Stimulated activated CD8-positive, alpha-beta memory T cell treated with anti-CD3 and anti-CD28 coated beads, Interleukin-15, amount 100 ng/mL, for 48 hours (primary cell): ENCODE results near the gene CAMK2B.

Source experiments
- DNase-seq, 2 donors: peaks; one replicate each; pipeline ENCODE4 v3.0.0-alpha.2; 2020; ENCODE audit warnings: low read depth in 2 of 2

CAMK2B gene

DNA sequence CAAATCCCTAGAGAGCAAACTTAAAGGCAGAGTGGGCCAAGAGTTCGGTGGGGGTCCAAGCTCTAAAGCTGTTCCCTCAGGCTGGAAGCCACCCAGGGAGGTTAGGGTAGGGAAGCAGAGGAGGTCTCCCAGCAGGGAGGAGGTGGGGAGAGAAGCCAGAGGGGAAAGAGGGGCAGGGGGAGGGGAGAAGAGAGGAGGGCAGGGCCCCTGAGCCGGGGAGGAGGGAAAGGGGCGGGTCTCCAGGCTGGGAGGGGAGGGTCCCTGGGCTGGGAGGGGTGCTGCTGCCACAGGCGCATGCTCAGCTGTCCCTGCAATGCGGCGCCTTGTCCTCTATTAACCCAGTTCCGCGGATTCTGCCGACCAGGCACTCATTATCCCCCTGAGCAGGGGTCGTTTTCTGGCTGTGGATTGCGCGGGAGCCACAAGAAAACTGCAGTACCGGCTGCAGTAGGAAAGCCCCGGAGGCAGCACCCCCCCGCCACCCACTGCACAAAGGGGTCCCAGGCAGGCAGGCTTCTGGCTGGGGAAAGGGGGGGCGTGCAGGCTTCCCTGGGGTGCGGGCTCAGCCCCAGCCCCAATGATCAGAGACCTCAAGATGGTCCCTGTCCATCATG, 49.3 kb downstream of the CAMK2B start:
- DNase-seq, result no peak

DNA sequence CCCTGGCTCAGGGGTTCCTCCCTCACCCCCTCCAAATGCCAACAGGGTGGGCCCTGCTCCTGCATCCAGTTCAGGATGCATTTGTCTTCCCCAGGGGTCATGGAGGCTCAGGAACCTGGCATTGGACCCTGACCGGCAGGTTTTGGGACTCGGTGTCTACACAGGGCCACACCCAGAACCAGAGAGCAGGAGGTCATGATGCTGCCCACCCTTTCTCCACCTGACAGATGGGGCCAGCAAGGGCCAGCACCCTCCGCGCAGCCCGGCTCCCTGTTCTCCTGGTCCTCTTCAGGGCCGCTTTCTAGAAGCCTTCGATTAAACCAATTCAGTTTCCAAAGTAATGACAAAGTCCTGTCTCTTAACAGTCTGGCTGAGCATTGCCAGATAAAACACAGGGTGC, 50.2 kb downstream of the CAMK2B start:
- no peak for DNase-seq

DNA sequence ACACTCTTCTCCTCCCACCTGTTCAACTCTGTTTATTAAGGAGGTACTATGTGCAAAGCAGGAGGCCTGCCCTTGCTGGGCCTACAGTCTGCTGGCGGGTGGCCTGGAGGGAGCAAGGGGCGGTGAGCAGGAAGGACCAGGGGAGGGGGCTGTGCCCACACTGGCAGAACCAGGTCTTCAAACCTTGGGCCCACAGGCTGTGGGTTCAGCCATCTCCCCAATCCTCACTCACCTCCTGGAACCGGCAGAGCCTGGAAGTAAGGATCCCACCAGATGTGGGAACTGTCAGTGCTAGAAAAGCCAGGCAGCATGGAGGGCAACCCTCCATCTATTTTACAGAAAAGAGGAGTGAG, 50.8 kb downstream of the CAMK2B start:
- no peak for DNase-seq

DNA sequence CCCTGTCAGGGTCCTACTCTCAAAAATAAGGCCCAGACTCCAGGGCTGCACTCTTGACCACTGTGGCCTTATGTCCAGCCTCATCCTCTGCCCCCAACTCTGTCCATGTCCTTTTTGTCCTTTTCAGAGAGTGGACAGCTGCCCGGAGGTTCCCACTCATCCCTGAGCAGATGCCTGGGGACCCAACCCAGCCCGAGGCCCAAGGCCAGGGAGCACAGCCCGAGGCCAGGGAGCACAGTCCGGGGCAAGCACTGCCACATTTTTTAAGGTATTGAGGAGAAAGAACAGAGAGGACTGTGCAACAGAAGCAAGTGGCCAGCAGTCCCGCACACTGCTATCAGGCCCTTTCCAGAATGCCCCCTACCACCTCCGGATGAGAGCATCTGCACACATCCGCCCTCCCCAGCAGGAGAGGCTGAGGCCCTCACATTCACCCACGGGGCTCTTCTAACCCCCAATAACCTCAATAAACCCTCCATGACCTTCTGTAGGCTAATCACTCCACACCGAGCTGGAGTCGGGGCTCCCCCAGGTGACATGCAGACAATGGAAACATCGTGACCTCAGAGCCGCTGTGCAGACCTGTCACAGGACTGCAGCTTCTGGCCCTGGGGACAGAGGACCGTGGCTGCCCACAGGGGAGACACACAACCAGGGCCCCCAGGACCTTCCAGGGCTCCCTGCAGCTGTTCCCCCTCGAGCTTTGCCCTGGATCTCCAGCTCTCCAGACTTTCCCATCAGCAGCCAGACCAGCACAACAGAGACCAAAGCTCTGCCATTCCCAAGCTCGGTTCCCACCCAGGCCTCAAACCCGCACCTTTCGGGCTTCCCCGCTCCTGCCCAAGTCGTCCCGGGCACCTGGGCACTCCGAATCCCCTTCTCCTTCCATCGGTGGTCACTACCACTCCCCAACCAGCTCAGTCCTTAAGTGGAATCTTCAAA, 51.4 kb downstream of the CAMK2B start:
- no peak for DNase-seq

DNA sequence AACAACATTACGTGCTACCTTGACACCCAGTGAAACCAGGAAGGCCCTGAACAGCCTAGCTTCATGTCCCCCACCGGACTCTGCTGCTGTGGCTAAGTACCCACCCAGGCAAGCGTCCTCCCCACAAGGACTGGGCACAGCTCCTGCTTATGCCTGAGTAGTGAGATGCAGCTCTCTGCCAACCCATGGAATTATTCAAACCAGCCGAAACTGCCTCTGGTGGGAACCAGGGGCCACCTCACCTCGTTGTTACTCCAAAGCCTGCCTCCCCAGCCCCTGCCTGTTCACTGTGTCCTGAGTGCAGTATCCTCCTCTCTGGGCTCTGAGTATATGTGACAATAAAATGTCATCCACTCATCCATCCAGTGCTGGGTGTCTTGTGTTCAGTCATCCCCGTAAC, 52.4 kb downstream of the CAMK2B start:
- no peak for DNase-seq

DNA sequence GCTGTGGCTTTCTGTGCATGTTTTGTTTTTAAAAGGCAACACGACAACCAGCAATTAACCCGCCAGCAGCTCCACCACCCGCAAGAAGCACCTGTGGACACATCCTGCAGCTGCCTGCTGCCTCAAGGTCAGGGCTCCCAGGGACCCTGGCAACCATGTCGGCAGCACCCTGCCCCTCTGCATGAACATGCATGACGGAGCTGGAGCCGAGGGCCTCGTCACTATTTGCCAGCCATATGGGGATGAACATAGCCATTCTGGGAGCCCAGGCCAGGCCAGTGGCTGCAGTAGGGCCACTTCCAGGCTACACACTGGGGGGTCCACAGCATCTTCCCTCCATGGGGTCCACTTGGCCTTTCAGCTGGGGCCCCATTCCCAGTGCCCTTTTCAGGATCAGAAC, 52.9 kb downstream of the CAMK2B start:
- no peak for DNase-seq

DNA sequence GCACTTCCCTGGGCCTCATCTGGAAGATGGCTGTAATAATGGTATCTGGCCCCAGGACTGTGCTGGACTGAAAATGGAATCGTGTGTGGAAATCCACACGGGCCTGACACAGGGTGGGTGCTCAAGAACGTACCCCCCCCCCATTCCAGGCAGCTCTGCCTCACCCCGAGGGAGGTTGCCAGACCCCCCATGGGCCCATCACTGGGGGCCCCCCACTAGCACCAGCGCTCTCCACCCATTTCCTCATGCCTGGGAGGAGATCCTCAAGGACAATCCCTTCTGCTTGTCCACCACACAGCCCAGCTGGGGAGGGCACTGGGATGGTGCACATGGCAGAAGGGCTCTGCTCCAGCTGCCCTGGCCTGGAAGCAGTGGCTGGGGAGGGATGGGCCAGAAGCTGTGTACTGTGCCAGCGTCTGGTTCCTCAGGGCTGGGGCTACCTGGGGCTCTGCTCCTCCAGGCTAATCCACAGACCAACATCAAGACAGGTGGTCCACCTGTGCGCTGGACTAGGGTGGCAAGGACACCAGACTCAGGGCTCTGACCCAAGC, 55.4 kb downstream of the CAMK2B start:
- no peak for DNase-seq

DNA sequence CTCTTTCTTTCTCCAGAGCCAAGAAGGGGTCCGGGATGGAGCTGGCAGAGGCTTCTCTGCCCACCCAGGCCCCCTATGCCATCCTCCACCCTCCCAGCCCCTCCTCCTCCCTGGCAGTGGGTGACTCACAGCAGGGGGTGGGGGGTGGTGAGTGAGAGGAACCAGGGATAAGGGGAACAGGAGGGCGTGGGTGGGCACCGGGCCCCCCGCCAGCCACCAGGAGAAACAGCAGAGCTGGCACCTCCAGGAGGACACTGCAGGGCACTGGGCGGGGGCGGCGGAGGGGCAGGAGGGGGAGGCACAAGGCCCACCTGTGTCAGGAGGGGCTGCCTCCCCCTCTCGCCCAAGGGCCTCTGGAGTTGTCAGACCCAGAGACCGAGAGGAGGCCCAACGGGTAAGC, 56.0 kb downstream of the CAMK2B start:
- no peak for DNase-seq

DNA sequence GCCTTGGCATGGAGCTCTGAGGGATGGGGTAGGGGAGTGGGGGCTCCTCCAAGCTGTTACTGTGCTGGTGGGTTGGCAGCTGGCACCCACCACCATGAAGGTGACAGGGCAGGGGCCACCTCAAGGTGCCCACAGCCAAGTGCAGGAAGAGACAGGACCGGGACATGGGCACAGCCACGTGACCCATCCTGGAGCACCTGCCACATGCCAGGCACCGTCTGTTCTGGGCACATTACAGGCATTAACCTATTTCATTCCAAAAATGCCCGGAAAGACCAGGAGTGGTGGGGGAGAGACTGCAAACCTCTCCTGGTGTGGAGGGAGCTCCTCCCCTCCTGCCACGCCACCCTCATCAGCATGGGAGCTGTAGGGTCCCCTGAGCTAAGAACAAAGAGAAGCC, 56.7 kb downstream of the CAMK2B start:
- DNase-seq, result no peak

DNA sequence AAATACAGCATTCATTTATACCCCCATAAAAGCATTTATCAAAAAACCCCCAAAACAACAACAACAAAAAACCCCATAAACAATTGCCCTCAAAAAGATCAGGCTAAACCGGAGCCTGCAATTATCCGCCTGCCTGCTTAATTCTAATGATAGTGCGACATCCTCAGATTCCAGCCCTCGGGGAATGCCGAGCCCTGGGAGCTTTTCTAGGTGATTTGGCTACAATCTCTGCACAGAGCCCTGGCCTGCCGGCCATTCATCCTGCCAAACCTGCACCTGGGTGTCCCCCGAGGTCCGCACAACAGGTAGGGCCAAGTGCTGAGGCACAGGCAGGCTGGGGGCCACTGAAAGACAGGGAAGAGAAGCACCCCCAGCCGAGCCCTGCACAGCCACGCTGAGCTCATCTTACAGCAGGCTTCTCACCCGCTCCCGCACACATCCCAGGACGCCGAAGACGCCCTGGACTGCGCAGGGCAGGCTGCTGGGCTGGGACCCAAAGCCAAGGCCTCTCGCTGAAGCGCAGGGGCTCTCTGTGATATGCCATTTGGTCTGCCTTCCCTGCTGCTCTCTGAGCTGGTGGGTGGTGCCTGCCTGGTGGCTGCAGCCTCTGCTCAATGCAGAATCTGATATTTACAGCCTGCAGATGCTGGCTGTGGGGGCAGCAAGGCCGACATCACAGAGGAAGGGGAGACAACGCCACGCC, 57.5 kb downstream of the CAMK2B start:
- DNase-seq, result no peak

DNA sequence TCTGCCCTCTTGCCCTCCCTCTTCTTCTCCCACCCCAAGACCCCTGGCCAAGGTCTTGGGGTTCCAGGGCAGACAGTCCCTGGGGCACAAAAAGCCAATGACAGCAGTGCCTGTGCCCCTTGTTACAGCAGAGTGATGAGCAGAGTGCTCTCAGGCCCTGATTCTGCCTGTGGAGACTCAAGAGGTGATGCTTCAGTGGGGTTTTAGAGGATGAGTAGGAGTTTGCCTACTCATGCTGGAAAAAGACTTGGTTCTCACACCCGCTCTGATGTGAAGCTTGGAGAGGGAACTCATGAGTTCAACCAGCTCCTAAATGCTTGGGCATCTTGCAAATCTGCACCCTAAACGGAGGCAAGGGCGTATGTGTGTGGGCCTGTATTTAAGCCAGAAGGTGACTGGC, 58.2 kb downstream of the CAMK2B start:
- no peak for DNase-seq

DNA sequence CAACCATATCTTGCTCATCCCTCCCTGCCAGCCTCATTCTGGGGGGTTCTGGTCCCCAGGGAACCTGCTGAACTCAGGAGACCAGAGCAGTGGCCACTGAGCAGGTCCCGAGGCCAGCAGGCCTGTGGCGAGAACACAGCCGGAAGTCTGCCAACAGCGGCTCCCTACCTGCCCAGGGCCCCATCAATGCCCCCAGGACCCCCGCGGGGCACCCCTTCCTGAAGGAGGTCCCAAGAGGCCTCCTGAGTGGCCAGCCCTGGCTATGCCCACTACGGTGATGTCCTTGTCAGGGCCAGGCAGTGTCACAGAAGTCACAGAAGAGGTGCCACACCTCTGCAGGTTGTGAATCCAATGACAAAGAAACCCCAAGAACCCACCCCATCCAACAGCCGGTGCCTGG, 58.9 kb downstream of the CAMK2B start:
- DNase-seq, result no peak

DNA sequence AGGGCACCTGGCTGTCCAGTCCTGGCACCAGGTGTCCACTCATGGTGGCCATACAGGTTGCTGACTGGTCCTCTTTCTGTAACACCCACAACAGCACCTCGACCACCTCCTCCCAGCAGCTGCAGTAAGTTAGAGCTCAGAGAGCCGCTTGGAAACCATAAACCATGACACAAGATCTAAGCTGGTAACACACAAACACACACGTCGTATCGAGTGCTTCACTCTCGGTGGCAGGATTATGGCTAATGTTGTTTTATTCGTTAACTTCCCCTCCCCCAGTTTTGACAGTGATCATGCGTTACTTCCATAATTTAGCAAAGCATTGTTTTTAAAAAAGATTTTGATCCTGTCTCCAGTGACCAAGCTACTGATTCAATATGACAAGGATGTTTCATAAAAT, 59.7 kb downstream of the CAMK2B start:
- DNase-seq, result no peak

DNA sequence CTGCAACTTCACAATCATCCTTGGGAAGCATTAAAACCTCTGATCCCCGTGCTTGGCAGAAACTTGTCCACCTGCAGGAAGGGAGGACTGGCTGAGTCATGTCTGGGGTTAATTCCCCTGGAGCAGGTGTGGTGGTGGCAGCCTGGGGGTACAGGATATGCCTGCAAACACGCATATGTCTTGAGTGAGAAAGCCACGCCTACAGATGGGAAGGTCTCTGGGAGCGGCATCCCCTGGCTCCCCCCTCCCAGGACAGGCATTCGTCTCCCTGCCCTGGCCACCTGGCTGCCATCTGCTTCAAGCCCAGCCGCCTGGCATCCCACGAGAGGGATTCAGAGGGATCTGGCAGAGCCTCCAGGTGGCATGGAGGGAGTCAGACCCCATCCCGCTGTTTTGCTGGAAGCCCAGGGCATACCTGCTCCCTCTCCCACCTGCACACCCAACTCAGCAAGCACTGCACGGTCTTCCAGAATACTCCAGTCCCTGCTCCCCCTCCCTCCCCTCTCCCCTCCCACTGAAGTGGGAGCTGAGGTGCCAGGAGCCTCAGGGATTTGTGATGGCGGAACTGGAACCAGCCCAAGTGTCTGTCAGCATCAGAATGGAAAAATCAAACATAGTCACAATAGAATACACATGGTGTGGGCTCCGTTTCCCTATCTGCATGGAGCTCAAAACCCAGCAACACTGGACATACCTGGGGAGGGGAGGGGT, 61.0 kb downstream of the CAMK2B start:
- DNase-seq, result no peak

DNA sequence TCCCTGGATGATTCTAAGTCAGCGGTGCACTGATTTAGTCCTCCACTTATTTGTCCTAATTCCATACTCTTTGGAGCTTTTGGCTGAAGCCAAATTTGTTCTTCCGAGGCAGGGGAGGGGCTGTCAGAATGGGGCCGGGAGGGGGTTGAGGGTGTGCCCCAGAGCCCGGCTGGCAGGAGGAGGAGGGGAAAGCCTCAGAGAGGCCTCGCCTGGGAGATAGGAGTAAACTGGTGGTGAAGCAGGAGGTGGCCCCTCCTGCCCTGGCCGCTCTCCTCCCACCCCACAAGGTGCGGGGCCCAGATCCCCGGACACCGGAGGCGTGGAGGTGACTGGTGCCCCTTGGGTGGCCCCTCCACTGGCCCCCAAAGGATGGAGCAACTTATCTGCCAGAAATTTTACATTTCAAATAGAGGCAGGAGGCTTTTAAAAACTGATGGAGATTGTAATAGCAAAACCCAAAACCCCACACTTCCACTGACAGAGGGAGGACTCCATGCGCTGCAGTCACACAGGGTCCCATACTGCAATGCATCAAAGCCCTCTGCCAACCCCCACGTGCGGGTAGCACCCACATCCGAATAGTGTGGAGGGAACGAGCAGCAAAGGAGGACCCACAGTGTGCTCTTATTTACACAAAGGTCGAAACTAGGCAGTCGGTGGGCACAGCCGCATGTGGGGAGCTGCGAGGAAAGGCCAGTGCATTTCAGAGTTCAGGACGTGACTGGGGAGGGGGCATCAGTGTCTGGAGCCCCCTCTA, 61.9 kb downstream of the CAMK2B start:
- no peak for DNase-seq

DNA sequence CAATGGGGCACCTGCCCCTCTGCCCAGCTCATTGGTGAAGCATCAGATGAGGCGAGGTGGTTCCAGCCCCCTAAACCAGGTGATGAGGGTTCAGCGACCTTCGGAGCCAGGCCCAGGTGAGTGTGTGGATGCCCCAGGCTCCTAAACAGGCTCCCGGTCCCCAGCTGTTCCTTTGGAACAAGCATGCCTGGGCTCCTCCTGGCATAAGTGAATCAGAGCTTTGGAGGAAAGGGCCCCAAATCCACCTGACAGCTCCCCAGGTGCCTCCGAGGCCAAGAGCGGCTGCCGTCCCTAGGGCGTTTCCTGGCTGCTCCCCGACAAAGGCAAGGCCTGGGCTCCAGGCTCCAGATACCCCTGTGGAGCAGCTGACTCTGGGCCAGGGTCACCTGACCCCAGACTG, 63.4 kb downstream of the CAMK2B start:
- DNase-seq, result no peak

DNA sequence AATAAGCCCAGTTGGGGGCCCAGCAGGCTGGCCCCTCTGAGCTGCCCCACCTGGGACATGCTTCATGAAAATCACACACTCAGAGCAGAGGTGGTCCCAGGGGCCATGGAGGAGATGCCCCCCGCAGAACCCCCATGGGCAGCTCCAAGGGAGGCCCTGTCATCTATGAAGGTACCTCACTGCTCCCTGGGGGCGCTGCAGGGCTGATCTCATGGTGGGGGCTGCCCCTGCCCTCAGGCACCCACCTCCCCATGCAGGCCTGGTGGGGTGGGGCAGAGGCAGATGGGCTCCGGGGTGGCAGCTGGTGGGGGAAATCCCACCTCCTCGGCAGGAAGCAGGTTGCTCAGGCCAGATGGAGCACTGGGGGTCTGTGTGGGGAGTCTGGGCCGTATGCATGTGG, 64.2 kb downstream of the CAMK2B start:
- DNase-seq, result no peak

DNA sequence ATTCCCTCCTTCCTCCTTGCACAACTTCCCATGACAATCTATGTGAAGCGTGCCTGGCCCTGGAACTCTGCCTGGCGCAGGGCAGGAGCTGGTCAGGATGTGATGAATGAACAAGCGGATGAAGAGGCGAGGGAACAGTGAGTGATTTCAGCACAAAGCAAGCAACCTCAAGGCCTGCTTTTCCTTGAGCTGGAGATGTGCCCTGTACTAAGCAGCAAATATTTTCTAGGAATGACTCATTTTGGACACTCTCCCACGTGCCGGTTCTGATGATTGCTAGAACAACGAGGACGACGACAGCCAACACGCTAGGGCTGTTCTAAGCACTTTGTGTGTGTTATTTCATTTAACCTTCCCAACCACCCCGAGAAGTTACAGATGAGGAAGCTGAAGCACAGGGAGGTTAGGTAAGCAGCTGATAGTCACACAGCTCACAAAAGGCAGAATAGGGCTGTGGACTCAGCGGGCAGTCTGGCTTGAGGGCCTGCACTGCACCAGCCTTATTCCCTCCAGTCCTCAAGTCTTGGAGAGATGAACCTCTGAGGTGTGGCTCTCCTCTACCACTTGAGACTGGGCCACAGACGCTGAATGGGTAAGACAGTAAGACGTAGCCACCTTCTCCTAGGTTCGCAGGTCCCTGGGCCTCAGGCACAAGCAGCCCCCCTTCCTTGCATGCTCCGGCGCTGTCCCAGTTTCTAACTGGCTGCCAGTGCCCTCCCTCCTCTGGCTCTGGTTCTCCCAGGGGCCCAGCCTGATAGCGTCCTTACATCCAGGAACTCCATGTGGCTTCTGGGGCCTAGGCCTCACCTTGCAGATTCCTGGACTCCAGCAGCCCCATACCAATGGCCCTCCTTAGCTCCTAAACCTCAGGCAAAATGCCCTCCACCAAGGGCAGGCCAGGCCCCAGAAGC, 65.6 kb downstream of the CAMK2B start:
- DNase-seq, result no peak

DNA sequence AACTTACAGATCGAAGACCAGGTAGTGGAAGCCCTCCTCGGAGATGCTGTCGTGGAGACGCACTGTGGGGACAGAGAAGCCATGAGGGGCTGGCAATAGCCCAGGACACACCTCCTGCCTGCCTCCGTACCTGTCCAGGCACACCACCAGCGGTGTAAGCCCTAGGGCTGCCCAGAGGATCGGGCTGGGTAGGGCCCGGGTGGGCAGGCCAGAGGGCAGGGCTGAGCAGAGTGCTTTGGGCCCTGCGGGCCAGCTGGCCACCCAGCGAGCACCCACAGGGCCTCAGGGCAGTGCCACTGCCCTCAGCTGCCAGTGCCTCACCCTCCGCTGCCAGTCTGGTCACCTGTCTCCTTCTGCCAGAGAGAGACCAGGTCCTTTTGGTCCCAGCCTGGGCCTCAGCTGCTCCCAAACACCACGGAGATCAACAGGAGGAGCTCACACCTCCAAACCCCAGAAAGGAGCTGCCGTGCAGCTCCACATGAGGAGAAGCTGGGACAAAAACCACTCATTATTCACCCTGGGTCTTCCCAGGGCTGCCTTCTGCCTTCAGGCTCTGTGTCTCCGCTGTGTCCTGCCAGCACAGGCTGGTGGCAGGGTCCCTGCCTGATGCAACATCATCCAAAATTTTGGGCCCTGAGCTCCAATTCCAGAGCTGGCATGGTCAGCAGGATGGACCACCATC, 66.4 kb downstream of the CAMK2B start:
- DNase-seq, result no peak

DNA sequence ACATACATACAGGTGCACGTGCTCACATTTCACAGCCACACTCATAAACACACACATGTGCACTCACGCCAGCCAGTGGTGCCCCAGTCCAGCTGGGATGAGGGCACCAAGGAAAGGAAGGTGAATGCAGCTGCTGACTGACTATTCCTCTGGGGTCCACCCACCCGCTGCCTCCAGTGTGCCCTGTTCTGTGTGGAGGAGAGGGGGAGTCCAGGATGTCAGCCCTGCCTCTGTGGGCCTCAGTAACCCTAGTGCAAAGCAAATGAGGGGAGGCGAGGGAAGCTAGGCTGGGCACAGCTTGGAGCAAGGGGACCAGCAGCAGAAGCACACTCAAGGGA, 67.0 kb downstream of the CAMK2B start:
- DNase-seq, result no peak
